Jurkat, Clone E6-1 (cell line): ENCODE results near the gene CXorf65.

Source experiments
- DNase-seq: peaks from one replicate; pipeline ENCODE4 v3.0.0-alpha.2; 2011; ENCODE audit warnings: low read depth, low spot score
- H3K4me3 ChIP-seq: 2 replicates; pipeline ENCODE4 v1.5.1; 2011; ENCODE audit warnings: mild to moderate bottlenecking, low read length, control low read depth, moderate library complexity

The CXorf65 gene

GRCh38 chrX:71109051-71109450 lies 2.5 kb upstream of the CXorf65 start:
- no peak for DNase-seq
- peak overlapping the region; percentile 87 for H3K4me3 ChIP-seq

- peak overlapping the region; percentile 87 for H3K4me3 ChIP-seq
- peak; percentile 81 for DNase-seq
These were observed 1.3 kb upstream of the CXorf65 start for GRCh38 chrX:71107762-71108360.

- H3K4me3 ChIP-seq = peak overlapping the region; percentile 87; the same call in 1 of the 2 replicates
- DNase-seq = no peak
These were observed 705 bp upstream of the CXorf65 start for GRCh38 chrX:71107245-71107644.

GRCh38 chrX:71105628-71106027 lies 912 bp downstream of the CXorf65 start:
- no peak overlapping the region for H3K4me3 ChIP-seq
- no peak for DNase-seq

GRCh38 chrX:71103110-71103983 lies 3.2 kb downstream of the CXorf65 start:
- DNase-seq = peak; percentile 86
- peak overlapping the region; percentile 53 for H3K4me3 ChIP-seq

GRCh38 chrX:71102292-71102691 lies 4.2 kb downstream of the CXorf65 start:
- no peak overlapping the region for H3K4me3 ChIP-seq
- DNase-seq = no peak

- no peak overlapping the region for H3K4me3 ChIP-seq
- DNase-seq = no peak
These were observed 5.7 kb downstream of the CXorf65 start for GRCh38 chrX:71100581-71101505.

- H3K4me3 ChIP-seq = no peak overlapping the region
These were observed 6.8 kb downstream of the CXorf65 start for GRCh38 chrX:71099736-71100135.

GRCh38 chrX:71098951-71099506 lies 7.5 kb downstream of the CXorf65 start:
- no peak for DNase-seq

More at GRCh38 chrX:71099736-71100135, 6.8 kb downstream of the CXorf65 start:
- no peak for DNase-seq

GRCh38 chrX:71098302-71098701 lies 8.2 kb downstream of the CXorf65 start:
- no peak overlapping the region for H3K4me3 ChIP-seq
- DNase-seq = peak; percentile 64

More at GRCh38 chrX:71098951-71099506, 7.5 kb downstream of the CXorf65 start:
- H3K4me3 ChIP-seq = no peak overlapping the region

- no peak for DNase-seq
- peak overlapping the region; percentile 56 for H3K4me3 ChIP-seq
These were observed 9.8 kb downstream of the CXorf65 start for GRCh38 chrX:71096760-71097032.

- H3K4me3 ChIP-seq = peak overlapping the region; percentile 56
- peak; percentile 78 for DNase-seq
These were observed 10.4 kb downstream of the CXorf65 start for GRCh38 chrX:71095981-71096759.

- peak; percentile 82 for DNase-seq
- peak within 1 kb of the TSS; percentile 56 for H3K4me3 ChIP-seq
These were observed 11.0 kb downstream of the CXorf65 start, which contains the start of gene FOXO4 for GRCh38 chrX:71095555-71095980. Gene FOXO4 (plus strand): TSS chrX:71095851. CDS start chrX:71096529, 678 bp downstream.

GRCh38 chrX:71095033-71095432 lies 11.5 kb downstream of the CXorf65 start:
- H3K4me3 ChIP-seq = peak overlapping the region; percentile 56
- DNase-seq = no peak

- no peak overlapping the region for H3K4me3 ChIP-seq
- no peak for DNase-seq
These were observed 15.3 kb downstream of the CXorf65 start for GRCh38 chrX:71091263-71091662.

- DNase-seq = no peak
- no peak overlapping the region for H3K4me3 ChIP-seq
These were observed 20.6 kb downstream of the CXorf65 start for GRCh38 chrX:71085900-71086299.

GRCh38 chrX:71082822-71083221 lies 23.7 kb downstream of the CXorf65 start:
- DNase-seq = no peak

GRCh38 chrX:71082124-71082647 lies 24.4 kb downstream of the CXorf65 start:
- no peak for DNase-seq
- H3K4me3 ChIP-seq = no peak overlapping the region

More at GRCh38 chrX:71082822-71083221, 23.7 kb downstream of the CXorf65 start:
- no peak overlapping the region for H3K4me3 ChIP-seq
